ENCODE results near the gene AKT2. TPM values are rescaled to one million over a fixed set of nuclear protein-coding genes. Genes with fewer than 3 reads are reported as not detected.
A peak's percentile ranks its signal among the peaks of the same experiment; 100 is the strongest.

The AKT2 gene
- polyA plus RNA-seq, 3 donors: 11.4 to 122 (median 16.3) TPM

- H3K4me2 ChIP-seq (replicated peaks; ENCODE audit: extremely low read depth, low read length, poor library complexity, severe bottlenecking): peak overlapping the region; percentile 90
- Mint-ChIP-seq H3K27me3 (ENCODE audit: low read depth in 3 of 3) (peaks cover 6 to 22% (median 13%) of the 10 kb centered on the region in 3 donors), H3K9me3 (peaks cover 0 to 1% (median 0%) of the 10 kb centered on the region in 7 donors), H3K36me3 (peaks cover 0 to 2% of the 10 kb centered on the region in 2 donors), H3K27ac (no peak overlapping the region), H3K4me3 (peak overlapping the region; percentile 53 to 67), H3K4me1 (peaks cover 30% of the 10 kb centered on the region)
- H3K36me3 ChIP-seq (replicated peaks in 1 of 2; ENCODE audit: control insufficient read depth in 1 of 2, insufficient read depth in 2 of 2, low read length in 2 of 2): no peaks in the 10 kb centered on the region
- H4K20me1 ChIP-seq (ENCODE audit: insufficient read depth, low read length): no peaks in the 10 kb centered on the region
- no peak overlapping the region for H3K4me3 ChIP-seq (replicated peaks in 1 of 3; ENCODE audit: low read depth in 2 of 3, low read length in 3 of 3)
- no peak overlapping the region for H3K27ac ChIP-seq (ENCODE audit: low read depth in 1 of 2, low read length in 2 of 2)
- peaks cover 23 to 36% of the 10 kb centered on the region in 2 donors for H3K4me1 ChIP-seq (ENCODE audit: control insufficient read depth in 1 of 2, insufficient read depth in 2 of 2, low read length in 2 of 2)
- H3K9ac ChIP-seq (ENCODE audit: insufficient read depth, low read length, poor library complexity, severe bottlenecking): no peak overlapping the region
- DNase-seq: no peak
- intact Hi-C loops (cut with micrococcal nuclease): no loop called here
- no peaks in the 10 kb centered on the region for H3K9me3 ChIP-seq (replicated peaks in 1 of 2; ENCODE audit: control insufficient read depth in 1 of 2, insufficient read depth in 1 of 2, low read length in 2 of 2)
- no peak overlapping the region for H2AFZ ChIP-seq (ENCODE audit: insufficient read depth, low read depth, low read length, poor library complexity, severe bottlenecking)
- TF ChIP-seq, protein P1, sequence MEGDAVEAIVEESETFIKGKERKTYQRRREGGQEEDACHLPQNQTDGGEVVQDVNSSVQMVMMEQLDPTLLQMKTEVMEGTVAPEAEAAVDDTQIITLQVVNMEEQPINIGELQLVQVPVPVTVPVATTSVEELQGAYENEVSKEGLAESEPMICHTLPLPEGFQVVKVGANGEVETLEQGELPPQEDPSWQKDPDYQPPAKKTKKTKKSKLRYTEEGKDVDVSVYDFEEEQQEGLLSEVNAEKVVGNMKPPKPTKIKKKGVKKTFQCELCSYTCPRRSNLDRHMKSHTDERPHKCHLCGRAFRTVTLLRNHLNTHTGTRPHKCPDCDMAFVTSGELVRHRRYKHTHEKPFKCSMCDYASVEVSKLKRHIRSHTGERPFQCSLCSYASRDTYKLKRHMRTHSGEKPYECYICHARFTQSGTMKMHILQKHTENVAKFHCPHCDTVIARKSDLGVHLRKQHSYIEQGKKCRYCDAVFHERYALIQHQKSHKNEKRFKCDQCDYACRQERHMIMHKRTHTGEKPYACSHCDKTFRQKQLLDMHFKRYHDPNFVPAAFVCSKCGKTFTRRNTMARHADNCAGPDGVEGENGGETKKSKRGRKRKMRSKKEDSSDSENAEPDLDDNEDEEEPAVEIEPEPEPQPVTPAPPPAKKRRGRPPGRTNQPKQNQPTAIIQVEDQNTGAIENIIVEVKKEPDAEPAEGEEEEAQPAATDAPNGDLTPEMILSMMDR (IDR thresholded peaks at IDR 0.05): no peak
- H3K27me3 ChIP-seq (ENCODE audit: control insufficient read depth in 2 of 2, insufficient read depth in 2 of 2, low read length in 2 of 2): no peaks in the 10 kb centered on the region
- WGBS (ENCODE audit: insufficient coverage): 95% methylated on average over 3 of the region's 5 CpGs
- no peaks in the 10 kb centered on the region for H3K79me2 ChIP-seq (ENCODE audit: insufficient read depth, low read length)
Observed at GRCh38 chr19:40192758-40193586, 92.2 kb downstream of the AKT2 start.

- Histone ChIP-seq H3K9ac (ENCODE audit: insufficient read depth, low read length, poor library complexity, severe bottlenecking) (peak overlapping the region; percentile 59), H2AFZ (ENCODE audit: insufficient read depth, low read depth, low read length, poor library complexity, severe bottlenecking) (peak overlapping the region; percentile 85)
Observed at GRCh38 chr19:40191836-40192646, 93.1 kb downstream of the AKT2 start.

More at GRCh38 chr19:40191836-40192646, 93.1 kb downstream of the AKT2 start:
- intact Hi-C loops (cut with micrococcal nuclease): no loop called here
- H3K4me1 ChIP-seq (ENCODE audit: control insufficient read depth in 1 of 2, insufficient read depth in 2 of 2, low read length in 2 of 2): peaks cover 23 to 36% of the 10 kb centered on the region in 2 donors
- 14% methylated on average over 54 of the region's 62 CpGs for WGBS (ENCODE audit: insufficient coverage)
- TF ChIP-seq, protein P1 (IDR thresholded peaks at IDR 0.05): no peak
- no peaks in the 10 kb centered on the region for H4K20me1 ChIP-seq (ENCODE audit: insufficient read depth, low read length)
- Mint-ChIP-seq H3K27ac (peak overlapping the region in 1 of 7 donors; percentile 66), H3K4me3 (peak overlapping the region; percentile 53 to 67), H3K4me1 (peaks cover 30% of the 10 kb centered on the region), H3K27me3 (ENCODE audit: low read depth in 3 of 3) (peaks cover 7 to 22% (median 17%) of the 10 kb centered on the region in 3 donors), H3K9me3 (peaks cover 0 to 1% (median 0%) of the 10 kb centered on the region in 7 donors), H3K36me3 (peaks cover 0 to 2% of the 10 kb centered on the region in 2 donors)
- no peak overlapping the region for H3K27ac ChIP-seq (ENCODE audit: low read depth in 1 of 2, low read length in 2 of 2)
- H3K27me3 ChIP-seq (ENCODE audit: control insufficient read depth in 2 of 2, insufficient read depth in 2 of 2, low read length in 2 of 2): no peaks in the 10 kb centered on the region
- no peaks in the 10 kb centered on the region for H3K36me3 ChIP-seq (replicated peaks in 1 of 2; ENCODE audit: control insufficient read depth in 1 of 2, insufficient read depth in 2 of 2, low read length in 2 of 2)
- H3K4me3 ChIP-seq (replicated peaks in 1 of 3; ENCODE audit: low read depth in 2 of 3, low read length in 3 of 3): peak overlapping the region; percentile 36 to 99 (median 92)
- no peaks in the 10 kb centered on the region for H3K79me2 ChIP-seq (ENCODE audit: insufficient read depth, low read length)
- H3K4me2 ChIP-seq (replicated peaks; ENCODE audit: extremely low read depth, low read length, poor library complexity, severe bottlenecking): peak overlapping the region; percentile 90
- DNase-seq: peak in 2 of 3 donors; percentile 4 to 14
- H3K9me3 ChIP-seq (replicated peaks in 1 of 2; ENCODE audit: control insufficient read depth in 1 of 2, insufficient read depth in 1 of 2, low read length in 2 of 2): no peaks in the 10 kb centered on the region
